Urinary bladder (tissue), 4 donors: ENCODE data around the gene TYRO3. TPM values are rescaled to one million over a fixed set of nuclear protein-coding genes. Genes with fewer than 3 reads are reported as not detected.
"Not testable (repeated sequence)": the region's sequence is repeated elsewhere in the genome, so short reads cannot be mapped to it uniquely, and the experiment has no call there.

Source experiments
- DNase-seq: peaks from one replicate; pipeline ENCODE4 v3.0.0-alpha.2; 2015; ENCODE audit errors: extremely low spot score
- H3K27ac ChIP-seq: one replicate; pipeline ENCODE4 v1.5.1; 2013; ENCODE audit warnings: low read depth, mild to moderate bottlenecking, moderate library complexity
- H3K36me3 ChIP-seq: one replicate; pipeline ENCODE4 v1.6.1; 2013; ENCODE audit warnings: mild to moderate bottlenecking, moderate library complexity; ENCODE audit not compliant: insufficient read depth
- H3K4me1 ChIP-seq: one replicate; pipeline ENCODE4 v1.6.1; 2013; ENCODE audit warnings: mild to moderate bottlenecking, moderate library complexity; ENCODE audit not compliant: insufficient read depth
- H3K4me3 ChIP-seq: one replicate; pipeline ENCODE4 v1.5.1; 2013; ENCODE audit warnings: low read depth, low read length
- WGBS: extraction: QIAGEN DNeasy Blood & Tissue Kit; methylation state at CpG from one replicate; pipeline ENCODE4 v1.1.7; 2013; 5-methylcytosine and 5-hydroxymethylcytosine counted together
- polyA plus RNA-seq: library from polyadenylated mRNA; stranded (reverse); fragments of 200-250 nt; gene quantifications from one replicate; pipeline ENCODE4 v1.2.3, GENCODE V29; 2013
- total RNA-seq: library from RNA; depleted of rRNA; stranded (reverse); fragments of >200 nt; gene quantifications from one replicate; pipeline ENCODE4 v1.2.3, GENCODE V29; 2014
- donor health status: healthy with polysubstance abuse.
- donor health status: healthy.

The TYRO3 gene
- total and polyA plus RNA-seq, 2 donors = 8.6 to 16.8 TPM

DNA sequence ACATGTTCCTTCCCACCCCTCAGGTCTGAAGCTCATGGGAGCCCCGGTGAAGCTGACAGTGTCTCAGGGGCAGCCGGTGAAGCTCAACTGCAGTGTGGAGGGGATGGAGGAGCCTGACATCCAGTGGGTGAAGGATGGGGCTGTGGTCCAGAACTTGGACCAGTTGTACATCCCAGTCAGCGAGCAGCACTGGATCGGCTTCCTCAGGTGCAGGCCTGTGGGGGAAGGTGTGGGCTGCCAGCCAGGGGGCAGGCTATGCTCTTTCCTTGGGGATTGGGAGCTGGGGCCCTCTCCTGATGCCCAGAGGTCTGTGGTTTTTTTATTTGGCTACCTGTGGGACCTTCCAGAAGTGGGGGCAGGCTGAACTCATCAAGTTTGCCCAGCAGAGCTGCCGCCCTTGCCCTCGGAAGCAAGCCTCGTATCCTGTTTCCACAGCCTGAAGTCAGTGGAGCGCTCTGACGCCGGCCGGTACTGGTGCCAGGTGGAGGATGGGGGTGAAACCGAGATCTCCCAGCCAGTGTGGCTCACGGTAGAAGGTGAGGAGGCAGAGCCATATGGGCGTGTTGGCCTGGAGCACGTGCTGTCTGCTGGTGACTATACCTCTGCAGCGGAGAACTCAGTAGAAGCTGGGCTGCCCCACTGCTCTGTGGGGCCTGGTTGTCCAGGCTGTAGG is 2.2 kb downstream of the TYRO3 start:
- WGBS = 83% methylated on average over 16 of the region's 16 CpGs
- no peak overlapping the region for H3K4me3 ChIP-seq
- H3K36me3 ChIP-seq = no peaks in the 10 kb centered on the region
- H3K4me1 ChIP-seq = no peaks in the 10 kb centered on the region
- H3K27ac ChIP-seq = no peak overlapping the region
- DNase-seq = no peak

DNA sequence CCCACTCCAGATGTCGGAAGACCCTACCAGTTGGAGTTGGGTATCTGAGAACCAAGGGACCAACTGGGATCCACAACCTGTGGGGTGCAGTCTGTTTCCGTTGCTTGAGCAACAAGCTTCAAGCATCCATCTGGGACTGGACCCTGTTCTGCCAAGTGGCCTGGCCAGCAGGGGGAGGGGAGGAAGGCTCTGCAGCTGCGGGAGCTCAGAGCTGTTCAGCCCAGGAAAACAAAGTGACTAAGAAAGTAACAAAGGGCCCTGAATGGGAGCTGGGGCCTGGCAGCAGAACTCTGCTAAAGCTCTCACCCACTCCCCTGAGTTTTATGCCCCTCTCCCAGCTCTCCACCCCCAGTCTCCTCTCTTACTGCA is 2.7 kb downstream of the TYRO3 start:
- H3K4me3 ChIP-seq = no peak overlapping the region
- 64% methylated on average over 3 of the region's 3 CpGs for WGBS
- no peaks in the 10 kb centered on the region for H3K36me3 ChIP-seq
- H3K4me1 ChIP-seq = no peaks in the 10 kb centered on the region
- H3K27ac ChIP-seq = no peak overlapping the region
- DNase-seq = no peak

- Histone ChIP-seq H3K4me3 (no peak overlapping the region), H3K36me3 (no peaks in the 10 kb centered on the region), H3K4me1 (no peaks in the 10 kb centered on the region), H3K27ac (no peak overlapping the region)
- WGBS = 51% methylated on average over 5 of the region's 5 CpGs
- no peak for DNase-seq
Observed at GRCh38 chr15:41562244-41562643, 3.2 kb downstream of the TYRO3 start.

DNA sequence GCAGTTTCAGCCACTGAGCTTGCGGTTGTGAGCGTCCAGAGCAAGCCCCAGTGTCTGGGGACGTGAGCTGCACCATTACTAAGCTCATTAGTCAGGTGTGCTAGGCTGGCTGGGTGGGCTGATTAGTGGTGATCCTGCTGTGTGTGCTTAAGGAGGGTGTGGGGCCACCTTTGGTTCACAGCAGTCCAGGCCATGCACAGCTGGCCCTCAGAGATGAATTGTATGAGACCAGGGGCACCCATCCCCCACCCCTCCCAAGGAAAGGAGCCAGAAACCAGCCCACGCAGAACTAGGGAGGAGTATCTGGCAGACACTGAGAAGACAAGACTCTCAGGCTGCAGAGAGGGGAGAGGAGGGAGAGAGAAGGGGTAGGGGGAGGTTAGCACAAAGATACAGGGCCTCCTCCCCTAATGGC is 3.8 kb downstream of the TYRO3 start:
- Histone ChIP-seq H3K36me3 (no peaks in the 10 kb centered on the region), H3K4me3 (no peak overlapping the region), H3K27ac (no peak overlapping the region), H3K4me1 (no peaks in the 10 kb centered on the region)
- WGBS = 62% methylated on average over 4 of the region's 4 CpGs
- peak; percentile 54 for DNase-seq

DNA sequence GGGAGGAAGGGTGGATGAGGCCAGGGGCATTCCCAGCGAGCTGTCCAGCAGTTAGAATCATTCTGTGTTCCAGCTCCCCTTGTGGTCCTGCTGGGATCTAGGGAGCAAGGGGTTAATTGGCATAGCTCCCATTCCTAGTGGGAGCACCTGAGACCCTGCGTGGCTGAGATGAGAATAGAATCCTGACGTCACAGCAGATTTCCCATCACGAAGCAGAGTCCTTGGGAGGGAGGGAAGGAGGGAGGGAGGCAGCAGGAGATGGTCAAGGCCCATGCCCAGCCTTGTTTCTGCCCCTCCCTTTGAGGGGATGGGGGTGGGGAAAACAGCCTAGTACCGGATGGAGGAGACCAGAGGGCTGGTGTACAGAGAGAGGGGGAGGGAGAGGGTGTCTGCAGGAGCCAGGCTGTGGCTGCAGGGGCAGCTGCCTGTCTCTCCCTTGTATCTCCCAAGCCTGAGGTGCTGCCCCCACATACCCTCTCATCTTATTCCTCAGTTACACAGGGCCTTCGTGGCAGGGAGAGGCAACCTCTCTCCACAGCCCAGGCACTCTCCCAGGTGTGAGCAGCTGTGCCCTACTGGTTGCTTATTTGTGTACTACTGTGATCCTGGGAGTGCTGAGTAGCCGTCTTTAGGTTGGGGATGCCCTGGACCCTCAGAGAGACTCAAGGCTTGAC is 5.4 kb downstream of the TYRO3 start:
- WGBS = 40% methylated on average over 7 of the region's 7 CpGs
- DNase-seq = no peak
- Histone ChIP-seq H3K36me3 (no peaks in the 10 kb centered on the region), H3K27ac (no peak overlapping the region), H3K4me1 (no peaks in the 10 kb centered on the region), H3K4me3 (no peak overlapping the region)

DNA sequence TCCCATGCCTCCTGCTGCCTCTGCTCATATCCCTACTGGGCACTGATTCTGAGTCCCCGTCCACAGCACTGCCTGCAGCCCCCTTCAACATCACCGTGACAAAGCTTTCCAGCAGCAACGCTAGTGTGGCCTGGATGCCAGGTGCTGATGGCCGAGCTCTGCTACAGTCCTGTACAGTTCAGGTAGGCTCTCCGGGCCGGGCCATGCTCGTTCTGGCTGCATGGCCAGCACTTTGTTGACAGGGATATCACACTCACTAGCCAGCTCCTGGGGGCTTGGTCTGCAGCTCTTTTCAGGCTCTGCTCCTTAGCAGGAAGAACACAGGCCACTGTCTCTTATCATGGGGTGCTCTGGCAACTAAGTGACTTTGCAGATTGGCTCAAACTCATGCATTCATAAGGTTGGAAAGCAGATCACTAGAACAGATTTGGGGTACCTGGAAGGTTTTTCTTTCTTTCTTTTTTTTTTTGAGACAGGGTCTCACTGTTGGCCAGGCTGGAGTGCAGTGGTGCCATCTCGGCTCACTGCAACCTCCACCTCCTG is 6.0 kb downstream of the TYRO3 start:
- H3K36me3 ChIP-seq = no peaks in the 10 kb centered on the region
- no peaks in the 10 kb centered on the region for H3K4me1 ChIP-seq
- 80% methylated on average over 8 of the region's 8 CpGs for WGBS
- no peak overlapping the region for H3K27ac ChIP-seq
- no peak for DNase-seq
- H3K4me3 ChIP-seq = no peak overlapping the region

- Histone ChIP-seq H3K36me3 (no peaks in the 10 kb centered on the region), H3K4me3 (no peak overlapping the region), H3K4me1 (no peaks in the 10 kb centered on the region), H3K27ac (no peak overlapping the region)
- no peak for DNase-seq
- 79% methylated on average over 3 of the region's 3 CpGs for WGBS
Observed at GRCh38 chr15:41565702-41566101, 6.7 kb downstream of the TYRO3 start.

- 78% methylated on average over 9 of the region's 9 CpGs for WGBS
- H3K27ac ChIP-seq = no peak overlapping the region
- no peaks in the 10 kb centered on the region for H3K4me1 ChIP-seq
- H3K36me3 ChIP-seq = no peaks in the 10 kb centered on the region
- DNase-seq = no peak
- no peak overlapping the region for H3K4me3 ChIP-seq
Observed at GRCh38 chr15:41566121-41566885, 7.3 kb downstream of the TYRO3 start.

GRCh38 chr15:41567261-41567660 is 8.2 kb downstream of the TYRO3 start:
- 94% methylated on average over 6 of the region's 6 CpGs for WGBS
- Histone ChIP-seq H3K27ac (no peak overlapping the region), H3K36me3 (no peaks in the 10 kb centered on the region), H3K4me1 (no peaks in the 10 kb centered on the region), H3K4me3 (no peak overlapping the region)
- DNase-seq = no peak

DNA sequence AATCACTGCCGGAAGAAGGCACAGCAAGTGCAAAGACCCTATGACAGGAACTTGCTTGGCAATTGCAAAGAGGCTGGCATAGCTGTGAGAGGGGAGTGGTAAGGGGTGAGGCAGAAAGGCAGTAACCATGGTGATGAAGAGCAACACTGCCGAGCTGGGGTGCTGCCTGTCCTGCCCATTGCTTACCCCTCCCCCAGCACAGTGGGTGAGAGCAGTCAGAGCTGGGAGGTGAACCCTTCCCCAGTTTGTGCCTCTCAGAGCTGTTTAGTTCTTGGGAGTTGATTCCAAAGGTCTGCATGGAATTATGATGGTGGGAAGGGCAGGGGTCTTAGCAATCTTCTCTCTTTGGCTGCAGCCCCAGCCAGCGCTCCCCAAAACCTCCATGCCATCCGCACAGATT is 8.8 kb downstream of the TYRO3 start:
- H3K27ac ChIP-seq = no peak overlapping the region
- no peaks in the 10 kb centered on the region for H3K4me1 ChIP-seq
- 82% methylated on average over 4 of the region's 4 CpGs for WGBS
- H3K36me3 ChIP-seq = no peaks in the 10 kb centered on the region
- no peak for DNase-seq
- H3K4me3 ChIP-seq = no peak overlapping the region

DNA sequence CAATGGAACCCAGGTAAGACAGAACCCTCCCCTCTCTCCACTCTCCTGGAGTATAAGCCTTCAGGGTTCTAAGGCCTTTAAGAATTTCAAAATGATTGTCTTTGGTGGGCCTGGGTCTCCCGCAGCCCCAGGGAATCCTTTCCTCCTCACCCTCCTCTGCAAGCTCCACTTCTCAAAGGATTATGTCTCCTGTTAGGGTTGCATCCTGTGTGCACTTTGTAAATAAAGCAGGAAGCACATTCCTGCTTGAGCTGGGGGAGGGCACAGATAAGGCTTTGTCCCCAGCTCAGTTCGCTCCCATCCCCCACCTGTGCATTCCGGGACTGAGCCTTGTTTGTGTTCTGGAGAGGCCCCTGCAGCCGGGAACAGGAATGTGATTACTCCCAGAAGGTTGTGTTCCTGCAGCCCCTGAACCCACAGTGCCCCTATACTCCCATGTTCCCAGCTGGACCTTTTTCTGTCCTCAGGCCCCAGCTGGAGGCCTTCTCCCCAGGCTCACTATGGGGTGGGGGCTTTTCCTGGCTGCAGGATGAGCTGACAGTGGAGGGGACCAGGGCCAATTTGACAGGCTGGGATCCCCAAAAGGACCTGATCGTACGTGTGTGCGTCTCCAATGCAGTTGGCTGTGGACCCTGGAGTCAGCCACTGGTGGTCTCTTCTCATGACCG is 9.5 kb downstream of the TYRO3 start:
- H3K4me3 ChIP-seq = no peak overlapping the region
- no peaks in the 10 kb centered on the region for H3K4me1 ChIP-seq
- H3K36me3 ChIP-seq = no peaks in the 10 kb centered on the region
- 67% methylated on average over 8 of the region's 8 CpGs for WGBS
- no peak overlapping the region for H3K27ac ChIP-seq
- DNase-seq = no peak

- DNase-seq, H3K36me3 ChIP-seq, H3K4me1 ChIP-seq, H3K4me3 ChIP-seq, H3K27ac ChIP-seq: not testable (repeated sequence)
- WGBS = 84% methylated on average over 1 of the region's 1 CpG
Observed at GRCh38 chr15:41569232-41569631, 10.2 kb downstream of the TYRO3 start.

GRCh38 chr15:41570764-41571163 is 11.8 kb downstream of the TYRO3 start:
- Histone ChIP-seq H3K4me3 (no peak overlapping the region), H3K27ac (no peak overlapping the region), H3K4me1 (no peaks in the 10 kb centered on the region), H3K36me3 (no peaks in the 10 kb centered on the region)
- WGBS = 86% methylated on average over 3 of the region's 3 CpGs
- DNase-seq = no peak
